Measurements from ENCODE around the gene PTPRM. TPM values are rescaled to one million over a fixed set of nuclear protein-coding genes. Genes with fewer than 3 reads are reported as not detected.

Gene PTPRM
- total and polyA plus RNA-seq, 7 donors: 3.9 to 151 (median 62.8) TPM

GRCh38 chr18:7772951-7773350, 205.8 kb downstream of the PTPRM start:
- no peak for DNase-seq
- no peaks in the 10 kb centered on the region for H3K36me3 ChIP-seq
- peaks cover 0 to 30% (median 25%) of the 10 kb centered on the region in 4 donors for H3K4me1 ChIP-seq
- peak overlapping the region in 2 of 4 donors; percentile 8 to 9 for H3K27ac ChIP-seq
- no peaks in the 10 kb centered on the region for H3K27me3 ChIP-seq
- intact Hi-C loops (cut with DNase I): loop anchor here (10.0 kb wide), 1 partner anchor 498 kb away; no protein-coding TSS in a partner anchor
- no peak for TF ChIP-seq EP300 (IDR thresholded peaks at IDR 0.05)
- WGBS, 2 donors: 70 to 77% methylated on average over 2 of the region's 2 CpGs
- no peaks in the 10 kb centered on the region for H3K9me3 ChIP-seq
- H3K4me3 ChIP-seq: no peak overlapping the region

- no peak overlapping the region for H3K4me3 ChIP-seq
- no peaks in the 10 kb centered on the region for H3K36me3 ChIP-seq
- no peak overlapping the region for H3K27ac ChIP-seq
- no peaks in the 10 kb centered on the region for H3K9me3 ChIP-seq
- peaks cover 0 to 30% (median 25%) of the 10 kb centered on the region in 4 donors for H3K4me1 ChIP-seq
- H3K27me3 ChIP-seq: no peaks in the 10 kb centered on the region
- DNase-seq: no peak
- WGBS, 2 donors: 14 to 33% methylated on average over 4 of the region's 4 CpGs
- no peak for TF ChIP-seq EP300 (IDR thresholded peaks at IDR 0.05)
- TF ChIP-seq POLR2A (IDR thresholded peaks at IDR 0.05): no peak
- intact Hi-C loops (cut with DNase I): loop anchor here (10.0 kb wide), 1 partner anchor 500 kb away; no protein-coding TSS in a partner anchor
These were observed 208.0 kb downstream of the PTPRM start for GRCh38 chr18:7775128-7775527.

- H3K4me1 ChIP-seq: peaks cover 0 to 24% (median 20%) of the 10 kb centered on the region in 4 donors
- intact Hi-C loops (cut with DNase I): loop anchor here (10.0 kb wide), 1 partner anchor 501 kb away; no protein-coding TSS in a partner anchor
- H3K27me3 ChIP-seq: no peaks in the 10 kb centered on the region
- no peak overlapping the region for H3K4me3 ChIP-seq
- H3K27ac ChIP-seq: no peak overlapping the region
- no peaks in the 10 kb centered on the region for H3K9me3 ChIP-seq
- TF ChIP-seq POLR2AphosphoS5 (IDR thresholded peaks at IDR 0.05): no peak
- TF ChIP-seq POLR2A (IDR thresholded peaks at IDR 0.05): no peak
- TF ChIP-seq EP300 (IDR thresholded peaks at IDR 0.05): no peak
- TF ChIP-seq CTCF (IDR thresholded peaks at IDR 0.05): no peak
- no peaks in the 10 kb centered on the region for H3K36me3 ChIP-seq
- no peak for DNase-seq
- WGBS, 2 donors: 55 to 70% methylated on average over 2 of the region's 2 CpGs
These were observed 208.7 kb downstream of the PTPRM start for GRCh38 chr18:7775843-7776242.

GRCh38 chr18:7778181-7778580, 211.1 kb downstream of the PTPRM start:
- no peak for DNase-seq
- Histone ChIP-seq H3K27ac (no peak overlapping the region), H3K27me3 (no peaks in the 10 kb centered on the region), H3K4me3 (no peak overlapping the region), H3K9me3 (no peaks in the 10 kb centered on the region), H3K36me3 (no peaks in the 10 kb centered on the region), H3K4me1 (peaks cover 0 to 13% (median 6%) of the 10 kb centered on the region in 4 donors)
- intact Hi-C loops (cut with DNase I): loop anchor here (10.0 kb wide), 1 partner anchor 503 kb away; no protein-coding TSS in a partner anchor
- TF ChIP-seq POLR2A (IDR thresholded peaks at IDR 0.05): no peak
- 70 to 81% methylated on average over 7 of the region's 7 CpGs for WGBS, 2 donors

- WGBS, 2 donors: 93% methylated on average over 3 of the region's 3 CpGs
- intact Hi-C loops (cut with DNase I): loop anchor here (10.0 kb wide), 1 partner anchor 504 kb away; no protein-coding TSS in a partner anchor
These were observed 212.1 kb downstream of the PTPRM start for GRCh38 chr18:7779211-7779610.

GRCh38 chr18:7784171-7784570, 217.1 kb downstream of the PTPRM start:
- no peak for DNase-seq
- TF ChIP-seq POLR2AphosphoS5 (IDR thresholded peaks at IDR 0.05): no peak
- no peak for TF ChIP-seq EP300 (IDR thresholded peaks at IDR 0.05)
- no peak for TF ChIP-seq POLR2A (IDR thresholded peaks at IDR 0.05)
- TF ChIP-seq CTCF (IDR thresholded peaks at IDR 0.05): no peak
- H3K36me3 ChIP-seq: no peaks in the 10 kb centered on the region
- intact Hi-C loops (cut with DNase I): no loop called here
- no peaks in the 10 kb centered on the region for H3K9me3 ChIP-seq
- no peak overlapping the region for H3K27ac ChIP-seq
- H3K27me3 ChIP-seq: no peaks in the 10 kb centered on the region
- peaks cover 0 to 13% (median 6%) of the 10 kb centered on the region in 4 donors for H3K4me1 ChIP-seq
- H3K4me3 ChIP-seq: no peak overlapping the region
- WGBS, 2 donors: 94 to 95% methylated on average over 4 of the region's 4 CpGs

More at GRCh38 chr18:7779211-7779610, 212.1 kb downstream of the PTPRM start:
- TF ChIP-seq EP300 (IDR thresholded peaks at IDR 0.05) (no peak), POLR2AphosphoS5 (IDR thresholded peaks at IDR 0.05) (no peak), CTCF (IDR thresholded peaks at IDR 0.05) (no peak), POLR2A (IDR thresholded peaks at IDR 0.05) (no peak)
- Histone ChIP-seq H3K9me3 (no peaks in the 10 kb centered on the region), H3K4me1 (peaks cover 0 to 13% (median 6%) of the 10 kb centered on the region in 4 donors), H3K4me3 (no peak overlapping the region), H3K36me3 (no peaks in the 10 kb centered on the region), H3K27ac (no peak overlapping the region), H3K27me3 (no peaks in the 10 kb centered on the region)
- no peak for DNase-seq

Measured in sigmoid colon (tissue), 7 donors.